ENCODE measurements around the gene TMPRSS15.

The TMPRSS15 gene

DNA sequence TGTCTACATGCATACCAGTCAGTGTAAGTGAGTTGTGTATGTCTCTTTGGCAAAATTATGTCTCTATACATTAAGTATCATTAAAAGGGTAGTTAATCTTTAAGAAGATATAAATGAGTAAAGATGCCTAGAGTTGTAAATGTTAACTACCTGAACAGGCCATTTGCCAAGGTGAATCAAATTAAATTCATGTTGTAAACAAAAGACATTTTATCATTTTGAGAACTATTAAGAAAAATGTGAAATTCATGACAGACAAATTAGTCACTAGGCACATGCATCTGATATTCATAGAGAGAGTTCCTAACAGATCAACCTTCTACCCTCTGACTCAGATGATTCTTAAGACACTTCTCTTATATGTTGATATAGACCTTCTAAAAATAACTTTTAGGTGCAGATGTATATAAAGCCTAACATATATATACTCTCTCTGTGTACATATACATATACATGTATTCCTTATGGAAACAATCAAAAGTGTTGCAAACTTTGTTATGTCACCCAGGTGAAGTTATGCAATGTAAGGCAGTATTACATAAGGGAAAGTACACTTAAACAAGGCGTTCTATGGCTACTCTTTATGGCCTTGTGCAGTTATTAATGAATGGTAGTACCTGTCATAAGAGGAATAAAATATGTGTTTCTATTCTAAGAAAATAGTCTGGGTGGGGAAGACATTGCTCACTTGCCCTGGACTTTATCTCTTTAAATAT lies at the start of gene TMPRSS15:
TSS of gene TMPRSS15 (minus strand) at position 51 of the 716 bp plus-strand sequence. CDS start 163 bp downstream, outside the sequence.
- H3K4me3 ChIP-seq (ENCODE audit: low read depth, low read length), result no peak within 1 kb of the TSS
- no peak for TF ChIP-seq CTCF (IDR thresholded peaks at IDR 0.05; ENCODE audit: low read depth, low read length, missing control alignments)
- no peak for DNase-seq (ENCODE audit: low read depth)

- no peak overlapping the region for H3K4me3 ChIP-seq (ENCODE audit: low read depth, low read length)
- DNase-seq (ENCODE audit: low read depth), result no peak
- no peak for TF ChIP-seq CTCF (IDR thresholded peaks at IDR 0.05; ENCODE audit: low read depth, low read length, missing control alignments)
These were observed 48.1 kb upstream of the TMPRSS15 start for GRCh38 chr21:18451670-18452069.

GRCh38 chr21:18449605-18450550 lies 46.3 kb upstream of the TMPRSS15 start:
- no peak for TF ChIP-seq CTCF (IDR thresholded peaks at IDR 0.05; ENCODE audit: low read depth, low read length, missing control alignments)
- DNase-seq (ENCODE audit: low read depth), result no peak
- H3K4me3 ChIP-seq (ENCODE audit: low read depth, low read length), result no peak overlapping the region

- TF ChIP-seq CTCF (IDR thresholded peaks at IDR 0.05; ENCODE audit: low read depth, low read length, missing control alignments), result no peak
- H3K4me3 ChIP-seq (ENCODE audit: low read depth, low read length), result no peak overlapping the region
- no peak for DNase-seq (ENCODE audit: low read depth)
These were observed 40.1 kb upstream of the TMPRSS15 start for GRCh38 chr21:18443701-18444100.

- TF ChIP-seq CTCF (IDR thresholded peaks at IDR 0.05; ENCODE audit: low read depth, low read length, missing control alignments), result no peak
- no peak for DNase-seq (ENCODE audit: low read depth)
- H3K4me3 ChIP-seq (ENCODE audit: low read depth, low read length), result no peak overlapping the region
These were observed 39.5 kb upstream of the TMPRSS15 start for GRCh38 chr21:18443085-18443484.

DNA sequence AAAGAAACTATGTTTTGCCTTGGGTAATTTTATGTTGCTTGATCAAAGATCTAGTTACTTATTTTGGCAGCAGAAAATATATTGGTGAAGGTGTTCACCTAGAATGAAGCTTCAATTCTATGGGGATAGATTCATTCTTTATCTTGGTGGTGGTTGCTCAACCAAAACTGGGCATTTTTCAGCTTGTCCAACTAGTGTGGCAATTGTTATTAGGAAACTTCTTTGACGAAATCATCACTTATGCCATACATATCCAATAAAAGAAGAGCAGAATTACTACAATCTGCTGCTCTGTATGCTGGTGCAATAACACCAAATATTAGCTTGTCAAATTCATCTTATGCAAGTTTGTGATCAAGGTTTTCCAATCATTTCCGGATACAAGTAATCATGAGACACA lies 26.8 kb upstream of the TMPRSS15 start:
- no peak overlapping the region for H3K4me3 ChIP-seq (ENCODE audit: low read depth, low read length)
- DNase-seq (ENCODE audit: low read depth), result no peak
- no peak for TF ChIP-seq CTCF (IDR thresholded peaks at IDR 0.05; ENCODE audit: low read depth, low read length, missing control alignments)
